A673 (cell line): ENCODE data around the gene INPP5B. TPM values are rescaled to one million over a fixed set of nuclear protein-coding genes. Genes with fewer than 3 reads are reported as not detected.
"Not testable (repeated sequence)": the region's sequence is repeated elsewhere in the genome, so short reads cannot be mapped to it uniquely, and the experiment has no call there.

Experiments used
- BruUV-seq: library from RNA; stranded (reverse); fragments of 400-500 nt; replicated peaks from 2 replicates; lab custom pipeline; 2021; lab: Mats Ljungman, UMichigan
- CTCF ChIA-PET: fragments of 300-600 bp; sonication (Branson Sonifier 250); formaldehyde crosslinking; loops from one replicate; lab custom pipeline; 2022; ENCODE audit warnings: antibody characterized with exemption; lab: Charles Lee
- POLR2A ChIA-PET: fragments of 300-600 bp; sonication (Branson Sonifier 250); formaldehyde crosslinking; loops from one replicate; lab custom pipeline; 2022; ENCODE audit warnings: antibody characterized with exemption; ENCODE audit not compliant: low non-redundant PET; lab: Charles Lee
- DNase-seq: peaks from one replicate; pipeline ENCODE4 v3.0.0-alpha.2; 2015; ENCODE audit warnings: low spot score
- H3K27ac ChIP-seq: fragments of 200-600 bp; sonication (generic); 2 replicates; pipeline ENCODE4 v1.5.1; 2016; ENCODE audit warnings: mixed run types, low read depth, mild to moderate bottlenecking, mixed read lengths, antibody characterized with exemption, low read length; ENCODE audit not compliant: poor library complexity, severe bottlenecking
- H3K27me3 ChIP-seq: fragments of 200-600 bp; sonication (generic); replicated peaks from 2 replicates; pipeline ENCODE4 v1.6.1; 2017; ENCODE audit warnings: mixed run types, low read depth, mild to moderate bottlenecking, mixed read lengths, antibody characterized with exemption, low read length; ENCODE audit not compliant: insufficient read depth, poor library complexity
- H3K36me3 ChIP-seq: fragments of 200-600 bp; sonication (generic); 2 replicates; pipeline ENCODE4 v1.6.1; 2016; ENCODE audit warnings: mixed run types, mild to moderate bottlenecking, mixed read lengths, antibody characterized with exemption, low read length; ENCODE audit not compliant: insufficient read depth, poor library complexity, severe bottlenecking
- H3K4me1 ChIP-seq: fragments of 200-600 bp; sonication (generic); 2 replicates; pipeline ENCODE4 v1.6.1; 2017; ENCODE audit warnings: mixed run types, mild to moderate bottlenecking, mixed read lengths, antibody characterized with exemption, low read length; ENCODE audit not compliant: insufficient read depth, poor library complexity, severe bottlenecking
- H3K4me3 ChIP-seq: fragments of 200-600 bp; sonication (generic); 2 replicates; pipeline ENCODE4 v1.5.1; 2016; ENCODE audit warnings: low read depth, mixed run types, mild to moderate bottlenecking, mixed read lengths, low read length; ENCODE audit not compliant: poor library complexity, severe bottlenecking
- H3K9me3 ChIP-seq: fragments of 200-600 bp; sonication (generic); 2 replicates; pipeline ENCODE4 v1.6.1; 2016; ENCODE audit warnings: mixed run types, low read depth, mild to moderate bottlenecking, mixed read lengths, antibody characterized with exemption, low read length; ENCODE audit not compliant: poor library complexity, severe bottlenecking
- CTCF ChIP-seq: fragments of 300-800, 200-600 bp; sonication (generic); conservative IDR thresholded peaks from 2 replicates; pipeline ENCODE4 v1.5.1; 2017; ENCODE audit warnings: low read depth, mild to moderate bottlenecking, antibody characterized with exemption, low read length, moderate library complexity, mixed read lengths
- EZH2 ChIP-seq: fragments of 200-600 bp; sonication (generic); IDR thresholded peaks from 2 replicates; pipeline ENCODE4 v1.6.1; 2017; ENCODE audit warnings: borderline replicate concordance, low read depth, mild to moderate bottlenecking, mixed read lengths, antibody characterized with exemption, low read length; ENCODE audit not compliant: poor library complexity, severe bottlenecking
- intact Hi-C: fragments of 100-400 bp; cut with micrococcal nuclease; formaldehyde crosslinking; loops from one replicate; pipeline ENCODE4 v1.10.0; 2022; ENCODE audit not compliant: unreplicated experiment
- total RNA-seq: library from RNA; stranded (reverse); gene quantifications from 2 replicates; pipeline ENCODE4 v1.2.3, GENCODE V29; 2021

Gene INPP5B
- total RNA-seq, 1 experiment from 2014 or later: 15.6 TPM

GRCh38 chr1:37901191-37901892, 45.5 kb downstream of the INPP5B start:
- H3K9me3 ChIP-seq: no peaks in the 10 kb centered on the region
- POLR2A ChIA-PET: no interaction called here
- no peak overlapping the region for H3K27ac ChIP-seq
- CTCF ChIA-PET: no interaction called here
- no peak overlapping the region for H3K4me3 ChIP-seq
- H3K36me3 ChIP-seq: no peaks in the 10 kb centered on the region
- no peak for TF ChIP-seq CTCF
- no peaks in the 10 kb centered on the region for H3K4me1 ChIP-seq
- BruUV-seq: no TSS peak
- no peak for DNase-seq
- intact Hi-C loops: no loop called here
- H3K27me3 ChIP-seq: no peaks in the 10 kb centered on the region

GRCh38 chr1:37897563-37897962, 49.3 kb downstream of the INPP5B start:
- CTCF ChIA-PET, H3K9me3 ChIP-seq: not testable (repeated sequence)

GRCh38 chr1:37893673-37894072, 53.2 kb downstream of the INPP5B start:
- no peaks in the 10 kb centered on the region for H3K27me3 ChIP-seq
- intact Hi-C loops: no loop called here

More at GRCh38 chr1:37897563-37897962, 49.3 kb downstream of the INPP5B start:
- intact Hi-C loops, POLR2A ChIA-PET, DNase-seq, BruUV-seq, H3K27me3 ChIP-seq, H3K36me3 ChIP-seq, H3K4me3 ChIP-seq, H3K27ac ChIP-seq, H3K4me1 ChIP-seq: not testable (repeated sequence)

More at GRCh38 chr1:37893673-37894072, 53.2 kb downstream of the INPP5B start:
- BruUV-seq: no TSS peak
- Histone ChIP-seq H3K27ac (no peak overlapping the region), H3K36me3 (peaks cover 6% of the 10 kb centered on the region), H3K9me3 (no peaks in the 10 kb centered on the region), H3K4me3 (no peak overlapping the region), H3K4me1 (no peaks in the 10 kb centered on the region)
- POLR2A ChIA-PET: no interaction called here
- CTCF ChIA-PET: no interaction called here
- no peak for TF ChIP-seq EZH2
- no peak for TF ChIP-seq CTCF
- DNase-seq: no peak
